EH (cell line): ENCODE data around the gene MVK.

ENCODE experiments used
- DNase-seq: peaks from one replicate; pipeline ENCODE4 v3.0.0-alpha.2; 2015; ENCODE audit warnings: low read depth

Gene MVK

DNA sequence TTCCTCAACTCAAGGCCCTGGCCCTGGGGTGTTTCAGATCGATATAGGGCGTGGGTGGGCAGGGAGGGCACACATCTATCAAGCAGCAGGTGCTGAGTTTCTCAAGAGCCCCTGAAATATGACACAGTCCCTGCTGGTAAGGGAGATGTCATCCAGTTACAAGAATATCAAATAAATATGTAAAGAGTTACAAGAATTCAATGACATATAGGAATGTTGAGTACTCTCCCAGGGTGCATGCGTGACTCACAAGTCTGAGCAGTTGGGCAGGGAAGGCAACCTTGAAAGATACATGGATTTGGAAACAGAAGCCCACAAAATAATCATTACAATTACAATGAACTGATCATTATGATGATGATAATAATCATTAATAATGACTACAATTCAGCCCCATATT is 35.2 kb downstream of the MVK start:
- no peak for DNase-seq

DNA sequence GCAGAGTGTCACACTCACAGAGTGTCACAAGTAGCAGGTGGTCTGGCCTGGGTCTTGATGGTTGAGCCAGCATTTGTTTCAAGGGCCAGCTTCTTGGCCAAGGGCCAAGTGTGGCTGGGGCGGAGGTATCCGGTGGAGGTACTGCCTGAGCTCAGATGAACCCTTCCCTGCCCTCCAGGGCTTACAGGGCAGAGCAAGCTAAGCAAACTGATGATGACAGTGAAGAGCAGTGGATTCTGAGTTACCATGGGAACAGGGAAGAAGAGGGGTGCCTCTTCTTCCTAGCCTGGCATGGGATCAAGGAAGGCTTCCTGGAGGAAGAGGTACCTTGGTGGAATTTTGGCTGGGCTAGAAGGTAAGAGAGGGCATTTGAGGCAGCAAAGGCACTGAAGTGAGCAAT is 35.7 kb downstream of the MVK start:
- DNase-seq, result no peak

DNA sequence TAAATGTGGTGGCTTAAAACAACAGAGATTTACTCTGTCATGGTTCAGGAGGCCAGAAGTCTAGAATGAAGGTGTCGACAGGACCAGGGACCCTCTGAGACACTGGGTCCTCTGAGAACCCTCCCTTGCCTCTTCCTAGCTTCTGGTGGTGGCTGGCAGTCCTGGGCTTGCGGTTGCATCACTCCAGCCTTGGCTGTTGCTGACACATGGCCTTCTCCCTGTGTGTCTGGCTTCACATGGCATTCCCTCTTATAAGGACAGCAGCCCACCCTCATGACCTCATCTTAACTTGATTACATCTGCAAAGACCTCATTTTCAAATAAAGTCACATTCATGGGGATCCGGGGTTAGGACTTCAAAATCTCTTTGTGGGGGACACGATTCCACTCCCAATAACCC is 36.9 kb downstream of the MVK start:
- DNase-seq, result no peak

GRCh38 chr12:109611223-109611622 is 37.6 kb downstream of the MVK start:
- DNase-seq, result no peak

GRCh38 chr12:109612003-109612402 is 38.4 kb downstream of the MVK start:
- DNase-seq, result no peak

DNA sequence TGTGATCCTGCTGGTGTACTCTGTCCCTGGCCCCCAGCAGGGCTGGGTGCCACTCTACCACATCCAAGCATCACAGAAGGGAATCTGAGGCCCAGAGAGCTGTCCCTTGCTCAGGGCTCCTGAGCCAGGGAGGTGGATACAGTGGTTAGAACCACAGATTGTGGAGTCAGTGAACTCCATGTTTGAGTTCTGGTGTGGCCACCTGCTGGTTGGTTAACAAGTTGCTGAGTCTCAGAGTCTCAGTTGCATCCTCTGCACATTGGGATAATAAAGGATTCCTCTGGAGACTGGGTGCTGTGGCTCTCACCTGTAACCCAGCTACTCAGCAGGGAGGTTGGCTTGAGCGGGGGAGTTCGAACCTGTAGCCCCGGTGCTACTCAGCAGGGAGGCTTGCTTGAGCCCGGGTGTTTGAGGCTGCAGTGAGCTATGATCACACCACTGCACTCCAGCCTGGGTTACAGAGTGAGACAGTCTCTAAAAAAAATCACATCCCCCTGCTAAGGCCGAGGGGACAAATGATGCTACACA is 39.4 kb downstream of the MVK start:
- DNase-seq, result peak; percentile 24

DNA sequence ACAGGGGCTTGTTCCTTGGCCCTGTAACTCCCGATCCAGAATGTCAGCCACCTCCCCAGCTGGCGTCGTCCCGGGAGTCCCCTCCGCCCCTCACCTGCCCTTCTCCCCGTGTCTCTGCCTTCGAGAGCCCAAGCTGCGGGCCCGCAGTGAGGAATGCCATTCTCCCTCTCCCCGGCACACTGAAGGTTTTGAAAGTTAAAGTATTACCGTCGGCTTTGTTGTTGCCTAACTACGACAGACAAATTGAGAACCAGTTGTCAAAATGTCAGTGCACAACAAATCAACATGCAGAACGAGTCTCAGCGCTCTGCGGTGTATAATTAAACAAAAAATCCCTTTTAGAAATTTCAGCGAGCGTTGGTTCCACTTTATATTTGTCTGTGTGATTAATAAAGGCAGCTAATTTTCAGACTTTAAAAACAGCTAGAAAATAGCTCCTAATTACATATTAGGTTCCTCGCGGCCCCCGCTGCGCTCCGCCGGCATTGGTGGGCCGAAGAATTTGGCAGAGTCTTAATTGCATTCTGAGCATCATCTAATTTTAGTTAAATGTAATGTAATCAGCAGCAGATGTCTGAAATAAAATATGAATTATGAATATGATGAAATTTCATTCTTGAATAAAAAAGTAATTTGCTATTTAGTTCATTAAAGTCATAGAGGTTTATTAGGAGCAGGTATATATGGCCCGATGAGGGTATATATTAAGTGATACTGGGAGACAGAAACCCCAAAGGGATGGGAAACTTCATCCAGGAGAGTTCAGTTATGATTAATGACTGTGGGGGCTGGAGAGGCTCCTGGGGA is 40.3 kb downstream of the MVK start:
- no peak for DNase-seq

GRCh38 chr12:109615556-109616229 is 42.1 kb downstream of the MVK start:
- no peak for DNase-seq

DNA sequence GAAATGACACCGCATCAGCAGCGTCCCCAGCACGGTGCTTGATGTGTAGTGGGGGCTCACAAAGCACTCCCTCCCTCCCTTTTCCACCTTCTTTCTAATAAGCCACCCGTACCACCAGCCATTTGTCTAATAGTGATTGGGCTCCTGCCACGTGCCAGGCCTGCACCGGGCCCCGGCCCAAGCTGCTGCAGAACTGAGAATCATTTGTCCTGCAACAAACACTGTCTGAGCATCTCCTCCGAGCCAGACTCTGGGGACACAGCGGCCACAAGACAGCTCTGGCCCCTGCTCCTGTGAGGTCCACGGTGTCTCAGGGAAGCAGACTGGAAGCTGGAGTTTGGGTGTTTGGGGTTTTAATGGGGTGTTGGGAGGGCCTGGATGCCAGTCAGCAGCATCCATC is 43.9 kb downstream of the MVK start:
- no peak for DNase-seq

GRCh38 chr12:109618082-109618481 is 44.5 kb downstream of the MVK start:
- no peak for DNase-seq

DNA sequence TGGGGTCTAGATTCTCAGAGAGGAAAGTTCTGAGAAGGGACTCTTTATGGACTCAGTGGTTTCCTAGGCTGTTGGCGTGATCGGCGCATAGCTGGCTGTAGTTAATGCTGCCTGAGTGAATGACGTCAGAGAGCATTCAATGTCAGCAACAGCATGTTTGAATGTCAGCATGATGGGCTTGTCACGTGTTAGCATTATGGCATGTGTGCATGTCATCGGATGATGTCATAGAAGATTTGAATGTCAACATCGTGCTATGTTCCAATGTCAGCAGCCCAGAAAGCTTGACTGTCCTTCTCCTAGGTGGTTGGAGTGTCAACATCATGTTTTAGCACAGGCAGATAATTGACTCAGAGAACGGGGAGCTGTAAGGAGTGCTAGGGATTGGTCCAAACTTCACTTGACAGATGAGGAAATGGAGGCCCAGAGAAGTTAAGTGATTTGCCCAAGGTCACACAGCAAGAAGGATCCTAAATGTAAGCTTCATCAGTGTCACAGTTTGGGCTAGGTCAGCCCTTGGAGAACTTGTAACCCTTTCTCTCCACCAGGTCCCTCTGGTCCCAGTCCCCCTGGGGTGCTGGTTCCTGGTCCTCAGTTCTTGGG is 45.5 kb downstream of the MVK start:
- DNase-seq, result no peak

DNA sequence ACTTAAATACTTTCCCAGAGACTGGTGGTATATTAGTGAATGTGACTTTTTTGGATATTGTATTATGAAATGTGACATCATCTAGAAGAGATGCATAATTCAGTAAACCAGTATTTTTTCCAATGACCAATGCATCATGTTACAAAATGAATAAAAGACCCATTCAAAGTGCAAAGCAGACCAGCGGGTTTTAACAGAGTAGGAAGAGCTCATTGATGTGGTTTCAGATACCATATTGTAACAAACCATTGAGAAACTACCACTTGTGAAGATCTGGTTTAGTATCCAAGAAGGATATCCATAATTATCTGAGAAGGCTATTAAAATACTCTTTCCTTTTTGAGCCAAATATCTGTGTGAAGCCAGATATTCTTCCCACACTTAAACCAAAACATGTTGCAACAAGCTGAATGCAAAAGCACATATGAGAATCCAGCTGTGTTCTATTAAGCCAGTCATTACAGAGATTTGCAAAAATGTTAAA is 47.7 kb downstream of the MVK start:
- peak; percentile 32 for DNase-seq

DNA sequence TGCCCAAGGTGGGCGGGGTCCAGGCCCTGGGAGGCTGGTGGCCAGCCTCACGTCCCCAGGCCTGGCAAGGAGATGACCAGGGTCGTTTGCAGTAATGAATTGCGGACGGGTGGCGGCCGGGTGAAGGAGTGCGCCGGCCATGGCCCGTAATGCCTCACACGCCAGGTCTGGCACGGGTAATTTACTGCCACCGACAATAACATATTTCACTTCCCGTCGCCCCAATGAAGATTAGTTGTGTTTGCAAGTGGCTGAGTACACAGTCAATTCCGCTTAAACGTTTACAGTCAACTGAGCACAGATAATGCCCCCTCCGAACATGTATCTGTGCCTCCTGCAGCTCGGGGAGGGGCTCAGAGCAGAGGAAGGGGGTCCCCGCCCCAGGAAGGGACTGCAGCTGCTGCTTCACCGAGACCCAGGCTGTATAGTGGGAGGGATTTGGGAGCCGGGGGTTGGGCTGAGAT is 48.3 kb downstream of the MVK start:
- DNase-seq, result no peak

DNA sequence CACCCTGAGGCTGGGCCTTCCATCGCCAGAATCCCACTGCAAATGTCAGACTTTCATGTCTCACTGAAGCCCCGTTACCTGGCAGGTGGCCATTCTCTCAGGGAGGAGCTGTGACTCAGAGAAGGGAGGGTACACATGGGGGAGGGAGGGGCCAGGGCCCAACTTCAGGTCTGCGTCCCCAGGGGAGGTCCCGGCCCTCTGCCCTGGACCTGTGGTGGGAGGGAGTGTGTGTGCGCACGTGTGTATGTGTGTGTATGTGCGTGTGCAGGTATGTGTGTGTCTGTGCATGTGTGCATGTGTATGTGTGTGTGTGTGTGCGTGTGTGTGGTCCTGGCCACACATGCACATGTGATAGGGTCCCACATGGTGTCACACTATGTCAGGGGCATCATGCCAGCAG is 50.9 kb downstream of the MVK start:
- DNase-seq, result no peak

- peak; percentile 49 for DNase-seq
Measured at GRCh38 chr12:109625131-109625559, 51.6 kb downstream of the MVK start.

GRCh38 chr12:109625749-109626377 is 52.3 kb downstream of the MVK start:
- DNase-seq, result no peak

DNA sequence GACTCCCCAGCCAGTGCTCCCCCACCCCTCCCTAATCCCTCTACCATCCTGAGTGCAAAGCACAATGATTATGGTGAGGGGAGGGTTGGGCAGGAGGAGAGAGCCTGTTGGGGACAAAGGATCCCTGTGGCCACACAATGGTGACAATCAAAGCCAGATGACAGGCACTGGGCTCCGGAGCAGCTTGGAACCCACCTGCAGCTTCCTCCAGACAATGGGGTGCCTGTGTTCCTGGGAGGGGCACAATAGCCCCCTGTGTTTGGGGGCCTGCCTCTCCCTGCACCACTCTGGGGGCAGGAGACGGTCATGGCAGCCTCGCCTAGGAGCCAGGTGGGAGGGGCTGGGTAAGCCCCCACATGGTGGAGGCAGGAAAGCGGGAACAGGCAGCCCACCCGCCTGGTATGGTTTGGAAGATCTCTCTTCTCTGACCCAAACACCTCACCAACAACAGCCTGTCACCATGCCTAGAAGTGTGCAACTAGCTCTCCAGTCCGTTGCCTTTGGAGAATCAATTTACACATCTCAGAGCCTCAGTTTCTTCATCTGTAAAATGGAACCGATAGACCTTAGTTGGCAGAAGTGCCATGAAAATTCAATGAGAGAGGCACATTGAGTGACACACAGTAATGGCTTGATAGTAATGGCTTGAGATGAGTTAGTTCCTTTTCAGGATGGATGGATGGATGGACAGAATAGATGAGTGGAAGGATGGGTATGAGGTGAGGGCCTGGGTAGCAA is 53.0 kb downstream of the MVK start:
- no peak for DNase-seq

DNA sequence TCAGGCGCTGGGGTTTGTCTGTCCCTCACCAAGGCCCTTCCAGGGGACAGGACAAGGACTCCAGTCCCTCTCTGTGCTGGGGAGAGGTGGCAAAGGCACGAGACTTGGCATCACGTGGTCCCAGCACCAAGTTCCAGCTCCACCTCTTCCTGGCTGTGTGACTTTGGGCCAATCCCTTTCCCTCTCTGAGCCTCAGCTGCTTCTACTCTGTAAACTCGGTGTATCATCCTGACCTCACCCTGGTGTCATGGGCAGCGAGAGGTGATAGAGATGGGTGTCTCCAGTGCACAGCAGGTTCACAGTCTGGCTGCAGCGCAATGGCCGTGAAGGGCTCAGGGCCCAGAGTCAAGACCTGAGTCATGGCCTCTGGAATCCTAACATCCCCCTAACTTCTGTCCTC is 54.0 kb downstream of the MVK start:
- DNase-seq, result no peak

- DNase-seq, result no peak
Measured at GRCh38 chr12:109630107-109630506, 56.5 kb downstream of the MVK start.

- no peak for DNase-seq
Measured at GRCh38 chr12:109630815-109631214, 57.2 kb downstream of the MVK start.

DNA sequence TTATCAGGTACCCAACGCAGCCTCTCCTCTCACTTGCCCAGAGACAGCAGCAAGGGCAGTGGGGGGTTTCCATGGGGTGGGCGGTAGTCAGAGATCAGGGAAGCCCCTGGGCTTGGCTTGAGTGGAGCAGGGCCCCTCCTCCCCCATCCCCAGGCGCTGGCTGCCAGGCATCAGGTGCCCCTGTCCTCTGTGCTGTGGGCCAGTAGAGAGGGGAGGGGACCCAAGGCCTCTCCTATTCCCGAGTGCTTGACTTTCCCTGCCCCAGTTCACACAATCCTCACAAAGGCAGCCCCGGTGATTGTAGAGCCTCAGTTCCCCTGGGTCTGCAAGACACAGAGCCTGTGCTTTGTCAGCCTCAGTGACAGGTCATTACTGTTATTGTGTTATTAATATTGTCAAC is 57.7 kb downstream of the MVK start:
- no peak for DNase-seq

GRCh38 chr12:109631751-109632150 is 58.2 kb downstream of the MVK start:
- no peak for DNase-seq
